ENCODE measurements around the gene HBD.

The HBD gene

GRCh38 chr11:5210376-5210885, 23.9 kb downstream of the HBD start:
- no peaks in the 10 kb centered on the region for H3K9me3 ChIP-seq
- H3K4me1 ChIP-seq = no peaks in the 10 kb centered on the region

DNA sequence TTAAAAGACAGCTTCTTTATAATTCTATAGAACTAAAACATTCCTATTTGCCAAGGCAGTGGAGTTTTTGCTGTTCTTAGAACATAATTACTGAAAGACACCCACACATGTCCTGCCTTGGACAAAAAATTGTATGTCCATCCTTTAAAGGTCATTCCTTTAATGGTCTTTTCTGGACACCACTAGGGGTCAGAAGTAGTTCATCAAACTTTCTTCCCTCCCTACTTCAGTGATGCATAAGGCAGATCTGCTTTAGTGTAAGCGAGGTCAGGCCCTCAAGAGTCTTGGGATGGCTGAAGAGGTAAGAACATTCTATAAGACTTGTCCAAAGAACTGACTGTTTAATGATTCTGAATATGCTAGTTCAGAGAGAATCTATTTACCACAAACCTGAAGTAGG, 29.5 kb downstream of the HBD start:
- Histone ChIP-seq H3K9me3 (no peaks in the 10 kb centered on the region), H3K4me1 (no peaks in the 10 kb centered on the region), H3K4me3 (ENCODE audit: low read depth, low read length) (no peak overlapping the region), H3K27me3 (no peaks in the 10 kb centered on the region), H3K36me3 (no peaks in the 10 kb centered on the region)
- DNase-seq = no peak
- TF ChIP-seq, protein P1, sequence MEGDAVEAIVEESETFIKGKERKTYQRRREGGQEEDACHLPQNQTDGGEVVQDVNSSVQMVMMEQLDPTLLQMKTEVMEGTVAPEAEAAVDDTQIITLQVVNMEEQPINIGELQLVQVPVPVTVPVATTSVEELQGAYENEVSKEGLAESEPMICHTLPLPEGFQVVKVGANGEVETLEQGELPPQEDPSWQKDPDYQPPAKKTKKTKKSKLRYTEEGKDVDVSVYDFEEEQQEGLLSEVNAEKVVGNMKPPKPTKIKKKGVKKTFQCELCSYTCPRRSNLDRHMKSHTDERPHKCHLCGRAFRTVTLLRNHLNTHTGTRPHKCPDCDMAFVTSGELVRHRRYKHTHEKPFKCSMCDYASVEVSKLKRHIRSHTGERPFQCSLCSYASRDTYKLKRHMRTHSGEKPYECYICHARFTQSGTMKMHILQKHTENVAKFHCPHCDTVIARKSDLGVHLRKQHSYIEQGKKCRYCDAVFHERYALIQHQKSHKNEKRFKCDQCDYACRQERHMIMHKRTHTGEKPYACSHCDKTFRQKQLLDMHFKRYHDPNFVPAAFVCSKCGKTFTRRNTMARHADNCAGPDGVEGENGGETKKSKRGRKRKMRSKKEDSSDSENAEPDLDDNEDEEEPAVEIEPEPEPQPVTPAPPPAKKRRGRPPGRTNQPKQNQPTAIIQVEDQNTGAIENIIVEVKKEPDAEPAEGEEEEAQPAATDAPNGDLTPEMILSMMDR (IDR thresholded peaks at IDR 0.05; ENCODE audit: low read depth, low read length) = 0 out of 2 replicates have a peak, but pooled peaks have one; percentile 9

More at GRCh38 chr11:5210376-5210885, 23.9 kb downstream of the HBD start:
- Histone ChIP-seq H3K4me3 (ENCODE audit: low read depth, low read length) (no peak overlapping the region), H3K27me3 (no peaks in the 10 kb centered on the region), H3K36me3 (no peaks in the 10 kb centered on the region)
- DNase-seq = no peak
- TF ChIP-seq, protein P1 (IDR thresholded peaks at IDR 0.05; ENCODE audit: low read depth, low read length) = no peak

- no peaks in the 10 kb centered on the region for H3K27me3 ChIP-seq
- H3K9me3 ChIP-seq = no peaks in the 10 kb centered on the region
- H3K4me1 ChIP-seq = no peaks in the 10 kb centered on the region
- TF ChIP-seq, protein P1 (IDR thresholded peaks at IDR 0.05; ENCODE audit: low read depth, low read length) = no peak
- no peak for DNase-seq
- no peaks in the 10 kb centered on the region for H3K36me3 ChIP-seq
- no peak overlapping the region for H3K4me3 ChIP-seq (ENCODE audit: low read depth, low read length)
Measured at GRCh38 chr11:5203366-5203765, 30.9 kb downstream of the HBD start.

DNA sequence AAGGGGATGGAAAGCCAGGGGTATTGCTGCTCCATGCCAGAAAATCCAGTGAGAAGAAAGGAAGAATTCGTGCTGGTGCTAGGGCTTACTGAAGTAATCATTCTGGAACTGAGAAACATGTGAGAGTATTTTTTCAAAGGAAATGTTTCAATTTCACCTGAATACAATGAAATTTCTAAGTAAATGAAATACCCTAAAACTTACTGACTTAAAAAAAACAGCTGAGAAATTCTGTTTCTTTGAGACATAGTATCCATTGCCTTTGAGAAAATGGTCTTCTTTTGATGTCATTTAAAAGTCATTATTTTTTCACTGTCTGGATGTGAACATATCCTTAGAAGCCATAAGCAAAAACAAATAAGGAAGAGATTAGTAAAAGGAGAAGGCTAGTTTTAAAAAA, 33.7 kb downstream of the HBD start, which contains the start of gene OR51V1:
OR51V1 (minus strand) TSS at position 101 of the 400 bp plus-strand sequence; CDS start at position 101, 0 bp downstream.
- no peaks in the 10 kb centered on the region for H3K4me1 ChIP-seq
- no peaks in the 10 kb centered on the region for H3K9me3 ChIP-seq
- TF ChIP-seq, protein P1 (IDR thresholded peaks at IDR 0.05; ENCODE audit: low read depth, low read length) = no peak
- no peak for DNase-seq
- H3K36me3 ChIP-seq = no peaks in the 10 kb centered on the region
- no peak within 1 kb of the TSS for H3K4me3 ChIP-seq (ENCODE audit: low read depth, low read length)
- no peaks in the 10 kb centered on the region for H3K27me3 ChIP-seq

- DNase-seq = no peak
- H3K36me3 ChIP-seq = no peaks in the 10 kb centered on the region
- no peak overlapping the region for H3K4me3 ChIP-seq (ENCODE audit: low read depth, low read length)
- no peaks in the 10 kb centered on the region for H3K9me3 ChIP-seq
- TF ChIP-seq, protein P1 (IDR thresholded peaks at IDR 0.05; ENCODE audit: low read depth, low read length) = no peak
- H3K4me1 ChIP-seq = no peaks in the 10 kb centered on the region
- no peaks in the 10 kb centered on the region for H3K27me3 ChIP-seq
Measured at GRCh38 chr11:5198285-5198684, 36.0 kb downstream of the HBD start.

- Histone ChIP-seq H3K36me3 (no peaks in the 10 kb centered on the region), H3K9me3 (no peaks in the 10 kb centered on the region), H3K27me3 (no peaks in the 10 kb centered on the region), H3K4me3 (ENCODE audit: low read depth, low read length) (no peak overlapping the region), H3K4me1 (no peaks in the 10 kb centered on the region)
- TF ChIP-seq, protein P1 (IDR thresholded peaks at IDR 0.05; ENCODE audit: low read depth, low read length) = no peak
- DNase-seq = no peak
Measured at GRCh38 chr11:5197536-5197935, 36.7 kb downstream of the HBD start.

Data from BE2C (cell line).